ENCODE data around the gene FAM107B.

- TF ChIP-seq TCF7 (IDR thresholded peaks at IDR 0.05; ENCODE audit: borderline replicate concordance) (no peak), SMAD5 (IDR thresholded peaks at IDR 0.05; ENCODE audit: low read depth) (no peak), POLR2AphosphoS5 (IDR thresholded peaks at IDR 0.05; ENCODE audit: low read length) (no peak), USF1 (IDR thresholded peaks at IDR 0.05; ENCODE audit: borderline replicate concordance, extremely low read length, insufficient read depth, low read depth, low read length) (no peak), USF2 (IDR thresholded peaks at IDR 0.05; ENCODE audit: borderline replicate concordance, low read depth, low read length) (no peak), REST (IDR thresholded peaks at IDR 0.05; ENCODE audit: low read depth, low read length) (no peak), CTCF (IDR thresholded peaks at IDR 0.05 in 2 of 3, conservative IDR thresholded peaks at IDR 0.05 in 1 of 3; ENCODE audit: control insufficient read depth in 2 of 3, extremely low read depth in 1 of 3, insufficient read depth in 1 of 3, low read depth in 3 of 3, low read length in 3 of 3) (no peak), RAD21 (IDR thresholded peaks at IDR 0.05; ENCODE audit: insufficient read depth, low read depth, low read length) (no peak), BCL11A (IDR thresholded peaks at IDR 0.05; ENCODE audit: low read depth, low read length) (no peak), CEBPB (IDR thresholded peaks at IDR 0.05; ENCODE audit: borderline replicate concordance in 1 of 2, low read depth in 2 of 2, low read length in 2 of 2) (no peak), SMAD1 (IDR thresholded peaks at IDR 0.05; ENCODE audit: low read depth, partially characterized antibody) (no peak)
Measured at GRCh38 chr10:14691359-14691758, 83.3 kb downstream of the FAM107B start.

Measured in GM12878 (cell line).